BJ (cell line): ENCODE data around the gene MTHFD2L. TPM values are rescaled to one million over a fixed set of nuclear protein-coding genes. Genes with fewer than 3 reads are reported as not detected.
"Not testable (repeated sequence)": the region's sequence is repeated elsewhere in the genome, so short reads cannot be mapped to it uniquely, and the experiment has no call there.

Source experiments
- CTCF ChIA-PET: fragments of 350-600 bp; formaldehyde crosslinking; extraction: SDS; loops from one replicate; lab custom pipeline; 2021; ENCODE audit warnings: antibody characterized with exemption, inconsistent platforms; lab: Yijun Ruan, JAX
- POLR2A ChIA-PET: fragments of 300-600 bp; sonication (Branson Sonifier 250); formaldehyde crosslinking; extraction: SDS; loops from one replicate; lab custom pipeline; 2021; ENCODE audit warnings: antibody characterized with exemption; lab: Charles Lee
- DNase-seq: peaks from one replicate; pipeline ENCODE4 v3.0.0-alpha.2; 2011; ENCODE audit warnings: low read depth
- H3K27me3 ChIP-seq: 2 replicates; pipeline ENCODE4 v1.6.0; 2011; ENCODE audit warnings: low read length; ENCODE audit not compliant: control insufficient read depth, insufficient read depth
- H3K36me3 ChIP-seq: 2 replicates; pipeline ENCODE4 v1.5.1; 2011; ENCODE audit warnings: low read length; ENCODE audit not compliant: control insufficient read depth, insufficient read depth
- H3K4me3 ChIP-seq: 2 replicates; pipeline ENCODE4 v1.5.1; 2011; ENCODE audit warnings: low read depth, mild to moderate bottlenecking, control low read depth, low read length
- CTCF ChIP-seq: IDR thresholded peaks from 2 replicates; pipeline ENCODE4 v1.5.1; 2011; ENCODE audit warnings: low read depth, mild to moderate bottlenecking, control low read depth, inconsistent platforms, low read length, moderate library complexity; ENCODE audit not compliant: insufficient read depth
- polyA plus RNA-seq: library from polyadenylated mRNA; depleted of rRNA; stranded (reverse); fragments of >200 nt; gene quantifications from 2 replicates; pipeline ENCODE4 v1.2.3, GENCODE V29; 2011

MTHFD2L gene
- polyA plus RNA-seq, 1 experiment: 1.7 TPM

GRCh38 chr4:74331944-74332343, 174.0 kb downstream of the MTHFD2L start:
- ChIA-PET CTCF (interaction anchor here (0.8 to 1.5 kb wide), 3 partner anchors 11 to 344 kb away, joined by 5 to 8 read pairs (median 5); no protein-coding TSS in a partner anchor), POLR2A (no interaction called here)
- no peak for TF ChIP-seq CTCF
- DNase-seq: no peak
- Histone ChIP-seq H3K27me3 (no peaks in the 10 kb centered on the region), H3K36me3 (no peaks in the 10 kb centered on the region), H3K4me3 (no peak overlapping the region)

- H3K27me3 ChIP-seq: no peaks in the 10 kb centered on the region
- no peaks in the 10 kb centered on the region for H3K36me3 ChIP-seq
- no peak for TF ChIP-seq CTCF
- POLR2A ChIA-PET: no interaction called here
- CTCF ChIA-PET: interaction anchor here (2.0 kb wide), 1 partner anchor 15 kb away, joined by 7 read pairs; no protein-coding TSS in a partner anchor
- no peak overlapping the region for H3K4me3 ChIP-seq
- DNase-seq: no peak
Measured at GRCh38 chr4:74334636-74335035, 176.7 kb downstream of the MTHFD2L start.

- ChIA-PET CTCF (interaction anchor here (2.0 to 2.2 kb wide), 2 partner anchors 16 to 340 kb away, joined by 6 to 7 read pairs; no protein-coding TSS in a partner anchor), POLR2A (no interaction called here)
- no peak overlapping the region for H3K4me3 ChIP-seq
- no peak for TF ChIP-seq CTCF
- no peaks in the 10 kb centered on the region for H3K36me3 ChIP-seq
- no peak for DNase-seq
- no peaks in the 10 kb centered on the region for H3K27me3 ChIP-seq
Measured at GRCh38 chr4:74335341-74336021, 177.6 kb downstream of the MTHFD2L start.

- Histone ChIP-seq H3K36me3 (no peaks in the 10 kb centered on the region), H3K4me3 (no peak overlapping the region), H3K27me3 (no peaks in the 10 kb centered on the region)
- no peak for TF ChIP-seq CTCF
- CTCF ChIA-PET: interaction anchor here (1.2 to 1.5 kb wide), 2 partner anchors 18 to 19 kb away, joined by 3 to 5 read pairs; no protein-coding TSS in a partner anchor
- DNase-seq: no peak
- POLR2A ChIA-PET: no interaction called here
Measured at GRCh38 chr4:74338792-74339333, 180.9 kb downstream of the MTHFD2L start.

- Histone ChIP-seq H3K27me3 (no peaks in the 10 kb centered on the region), H3K36me3 (no peaks in the 10 kb centered on the region), H3K4me3 (no peak overlapping the region)
- CTCF ChIA-PET: interaction anchor here (1.2 kb wide), 1 partner anchor 18 kb away, joined by 3 read pairs; no protein-coding TSS in a partner anchor
- no peak for DNase-seq
- TF ChIP-seq CTCF: no peak
- POLR2A ChIA-PET: no interaction called here
Measured at GRCh38 chr4:74339501-74339900, 181.6 kb downstream of the MTHFD2L start.

GRCh38 chr4:74340421-74340820, 182.5 kb downstream of the MTHFD2L start:
- DNase-seq, CTCF ChIA-PET, POLR2A ChIA-PET, H3K36me3 ChIP-seq, H3K4me3 ChIP-seq, H3K27me3 ChIP-seq: not testable (repeated sequence)
